Hepatocyte (in vitro differentiated cells): ENCODE data around the gene GNAT1.

ENCODE experiments used
- CTCF ChIP-seq: fragments of 200-600 bp; sonication (generic); IDR thresholded peaks from 2 replicates; pipeline ENCODE4 v1.5.1; 2016; ENCODE audit warnings: antibody characterized with exemption, mild to moderate bottlenecking; ENCODE audit not compliant: poor library complexity
- EZH2phosphoT487 ChIP-seq: fragments of 200-600 bp; sonication (generic); IDR thresholded peaks from one replicate; pipeline ENCODE4 v1.6.1; 2018; ENCODE audit warnings: antibody characterized with exemption, mild to moderate bottlenecking, low read depth, moderate library complexity; ENCODE audit not compliant: unreplicated experiment, severe bottlenecking

GRCh38 chr3:50189989-50190388 lies 1.4 kb upstream of the GNAT1 start:
- no peak for TF ChIP-seq CTCF
- TF ChIP-seq EZH2phosphoT487, result no peak
